HG02763 (cell line): Measurements from ENCODE around the gene HSFX2.
"Not testable (repeated sequence)": the region's sequence is repeated elsewhere in the genome, so short reads cannot be mapped to it uniquely, and the experiment has no call there.

ENCODE experiments used
- ATAC-seq: cut with Tn5 transposase; IDR thresholded peaks from one replicate; pipeline ENCODE4 v1.9.1; 2021; ENCODE audit warnings: mild to moderate bottlenecking, moderate library complexity; ENCODE audit not compliant: unreplicated experiment

HSFX2 gene

DNA sequence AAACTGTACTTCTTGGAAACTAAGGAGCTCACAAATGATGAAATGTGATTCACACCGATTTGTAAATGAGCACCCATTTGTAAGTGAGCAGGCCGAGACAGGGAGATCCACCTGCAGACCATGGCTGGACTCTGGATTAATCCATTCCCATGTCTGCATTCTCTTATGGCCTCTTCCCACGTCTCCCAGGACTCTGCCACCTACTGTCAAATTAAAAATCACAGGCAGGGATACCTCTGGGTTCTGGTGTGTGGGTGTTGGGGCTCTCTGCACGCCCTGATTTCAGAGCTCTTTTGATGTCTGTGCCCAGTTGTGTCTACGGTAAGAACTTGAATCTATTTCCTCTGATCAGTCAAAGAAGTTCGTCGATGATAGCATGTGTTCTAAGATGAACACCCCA is 4.1 kb downstream of the HSFX2 start:
- ATAC-seq = not testable (repeated sequence)

DNA sequence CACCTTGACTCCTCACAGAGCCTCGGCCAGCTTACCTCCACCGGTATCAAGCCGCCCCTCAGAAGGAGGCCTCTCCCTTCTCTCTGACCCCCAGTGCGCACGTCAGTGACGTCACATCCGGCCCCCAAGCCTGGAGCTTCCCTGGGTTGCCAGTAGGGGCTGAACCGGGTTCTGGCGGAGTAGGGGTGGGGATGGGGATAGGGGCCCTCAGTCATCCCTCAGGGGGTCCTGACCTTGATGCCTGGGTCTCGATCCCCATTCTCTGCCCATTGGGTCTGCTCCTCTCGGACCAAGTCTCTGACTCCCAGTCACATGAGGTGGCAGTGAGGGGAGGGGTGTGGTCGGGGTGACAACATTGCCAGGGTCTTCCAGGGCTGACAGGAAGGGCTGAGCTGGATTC is 7.8 kb downstream of the HSFX2 start, which contains the start of gene MAGEA9B:
MAGEA9B (minus strand) TSS at position 101 of the 400 bp plus-strand sequence. CDS start 4,280 bp downstream, outside the sequence.
- ATAC-seq = not testable (repeated sequence)

- not testable (repeated sequence) for ATAC-seq
Observed at GRCh38 chrX:149585631-149586030, 9.5 kb downstream of the HSFX2 start.

GRCh38 chrX:149573456-149573855 is 21.7 kb downstream of the HSFX2 start:
- ATAC-seq = peak; percentile 100

- no peak for ATAC-seq
Observed at GRCh38 chrX:149572743-149573142, 22.4 kb downstream of the HSFX2 start.

DNA sequence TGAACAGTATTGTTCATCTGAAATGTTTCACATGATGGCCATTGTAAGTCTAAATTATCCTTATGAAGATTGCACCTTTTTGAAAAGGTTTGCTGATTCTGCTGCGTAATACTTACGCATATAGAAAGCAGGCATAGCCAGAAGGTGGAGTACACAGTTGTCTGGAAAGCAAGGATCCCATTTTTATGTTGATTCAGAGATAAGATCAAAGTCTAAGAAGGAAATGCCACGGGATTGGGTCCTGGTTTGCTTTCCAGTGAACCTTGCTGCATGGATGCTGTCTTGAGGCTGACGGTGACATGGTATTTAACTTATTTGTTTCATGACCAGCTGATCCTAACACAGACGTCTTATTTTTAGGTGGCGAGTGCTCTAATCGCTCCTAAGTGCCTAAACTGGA is 23.3 kb downstream of the HSFX2 start:
- ATAC-seq = no peak

- ATAC-seq = no peak
Observed at GRCh38 chrX:149570668-149571067, 24.4 kb downstream of the HSFX2 start.

DNA sequence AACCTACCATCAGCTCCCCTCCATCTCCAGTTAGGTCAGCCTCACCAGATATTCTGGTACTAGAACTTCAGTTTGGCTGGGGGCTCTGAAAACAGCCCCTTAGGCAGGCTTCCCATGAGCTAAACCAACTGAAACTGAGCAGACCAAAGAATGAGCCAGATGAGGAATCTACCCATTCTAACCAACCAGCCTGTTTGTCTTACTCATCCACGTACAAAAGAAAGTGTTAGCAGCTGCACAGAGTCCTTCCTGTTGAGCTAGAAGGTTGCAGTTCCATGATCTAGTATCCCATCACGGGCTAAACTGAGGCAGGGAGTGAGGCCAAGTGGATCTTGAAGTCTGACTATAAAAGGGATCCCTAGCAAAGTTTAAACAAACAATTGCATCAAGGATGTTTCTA is 25.3 kb downstream of the HSFX2 start:
- ATAC-seq = no peak

DNA sequence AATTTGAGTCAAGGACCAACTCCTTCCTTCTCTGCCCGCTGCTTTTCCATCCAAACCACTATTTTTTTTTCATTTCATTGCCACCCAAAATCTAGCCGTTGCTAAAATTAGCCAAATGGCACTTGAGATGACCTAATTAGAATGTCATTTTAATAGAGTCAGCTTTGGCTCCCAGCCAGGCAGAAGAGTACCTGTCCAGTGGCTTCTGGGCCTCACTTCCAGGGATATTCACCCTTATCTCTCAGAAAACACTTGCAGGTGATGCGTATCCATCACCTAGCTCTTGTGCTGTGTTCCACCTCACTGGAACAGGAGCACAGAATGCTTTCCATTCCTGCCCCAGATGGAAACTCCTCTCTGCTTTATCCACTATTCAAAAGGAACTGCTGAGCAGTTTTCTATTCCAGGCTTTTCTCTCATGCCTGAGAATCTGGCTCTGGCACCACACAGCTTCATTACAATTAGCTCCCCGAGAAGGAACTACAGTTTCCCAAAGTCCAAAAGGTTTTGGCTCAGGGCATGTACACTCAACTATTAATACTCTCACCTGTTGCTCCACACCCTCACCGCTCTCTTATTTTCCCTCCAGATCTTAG is 26.3 kb downstream of the HSFX2 start:
- ATAC-seq = no peak

- no peak for ATAC-seq
Observed at GRCh38 chrX:149567621-149568417, 27.3 kb downstream of the HSFX2 start.

DNA sequence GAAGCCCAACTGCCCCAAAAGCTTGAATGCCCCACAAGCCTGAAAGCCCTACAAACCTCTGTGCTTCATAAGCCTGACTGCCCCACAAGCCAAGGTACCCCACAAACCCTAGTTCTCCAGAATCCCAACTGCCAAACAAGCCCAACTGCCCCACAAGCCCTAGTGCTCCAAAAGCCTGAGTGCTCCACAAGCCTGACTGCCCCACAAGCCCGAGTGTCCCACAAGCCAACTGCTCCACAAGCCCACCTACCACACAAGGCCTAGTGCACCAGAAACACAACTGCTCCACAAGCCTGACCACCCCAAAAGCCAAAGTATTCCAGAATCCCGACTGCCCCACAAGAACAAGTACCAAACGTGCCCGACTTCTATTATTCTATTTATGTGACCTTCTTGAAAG is 31.8 kb downstream of the HSFX2 start:
- ATAC-seq = no peak

GRCh38 chrX:149555251-149555650 is 39.9 kb downstream of the HSFX2 start:
- not testable (repeated sequence) for ATAC-seq

DNA sequence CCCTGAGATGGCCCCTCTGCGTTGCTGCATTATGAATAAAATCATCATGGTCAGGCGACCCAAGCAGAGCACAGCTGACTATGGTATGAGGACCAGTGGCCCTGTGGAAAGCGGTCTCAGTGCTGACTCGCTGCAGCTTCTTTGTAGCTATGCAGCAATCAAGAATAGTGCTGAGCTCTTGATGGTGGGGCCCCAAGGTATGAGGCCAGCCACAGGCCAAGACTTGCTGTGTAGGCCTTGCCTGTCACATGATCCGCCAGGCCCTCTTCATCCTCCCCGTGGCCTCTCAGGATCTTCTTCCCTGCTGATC is 43.2 kb downstream of the HSFX2 start:
- ATAC-seq = not testable (repeated sequence)

DNA sequence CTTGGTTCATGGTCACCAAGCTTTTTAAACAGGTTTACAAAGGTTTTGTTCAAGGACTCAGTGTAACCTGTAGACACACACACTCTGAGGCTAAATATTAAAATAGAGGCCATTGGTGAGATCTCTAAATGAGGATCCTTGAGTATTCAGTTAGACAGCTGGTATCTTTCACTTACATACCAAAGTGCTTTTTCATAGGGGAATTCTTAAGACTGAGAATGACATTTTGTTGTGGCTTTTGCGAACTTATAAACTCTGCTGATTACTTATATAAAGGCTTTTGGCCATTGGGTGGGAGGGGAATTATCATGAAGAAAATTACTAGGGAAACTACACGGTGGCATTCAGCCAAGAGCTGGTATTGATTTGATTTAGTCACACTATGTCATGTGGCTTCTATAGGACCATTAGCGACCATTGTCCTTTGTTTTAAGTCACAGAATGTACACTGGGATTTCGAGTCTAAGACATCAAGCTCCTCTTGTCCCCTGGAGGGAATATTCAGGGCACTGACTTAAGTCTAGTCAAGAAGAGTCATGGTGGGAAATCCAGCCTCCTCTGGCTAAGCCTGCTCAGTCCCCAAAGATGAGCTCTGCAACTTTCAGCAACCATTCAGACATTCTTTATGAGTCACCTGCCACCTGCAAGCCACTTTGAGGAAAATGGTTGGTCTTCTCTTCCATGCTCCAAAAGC is 43.7 kb downstream of the HSFX2 start:
- ATAC-seq = not testable (repeated sequence)

- ATAC-seq = not testable (repeated sequence)
Observed at GRCh38 chrX:149550454-149550853, 44.7 kb downstream of the HSFX2 start.

DNA sequence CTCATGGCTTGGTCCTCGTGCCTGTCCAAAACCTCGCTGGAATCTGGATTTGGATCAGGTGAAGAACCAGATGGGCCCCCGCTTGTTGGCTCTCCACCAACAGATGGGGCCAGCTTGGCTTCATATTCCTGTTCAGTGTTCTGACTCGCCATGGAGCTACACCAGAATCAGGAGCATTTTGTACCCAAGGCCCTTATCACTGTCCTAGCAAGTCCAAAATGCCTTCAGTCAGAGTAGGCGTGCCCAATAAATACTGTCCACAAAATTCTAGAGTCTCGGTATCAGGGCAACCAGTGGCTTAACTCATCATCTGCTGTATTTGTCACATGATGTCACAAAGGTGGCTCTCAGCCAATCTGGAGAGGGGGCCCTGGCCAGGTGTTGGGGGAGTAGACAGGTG is 45.4 kb downstream of the HSFX2 start, which contains the start of gene HSFX3:
HSFX3 (minus strand) TSS at position 224 of the 400 bp plus-strand sequence; CDS start at position 152, 72 bp downstream.
- not testable (repeated sequence) for ATAC-seq

- ATAC-seq = not testable (repeated sequence)
Observed at GRCh38 chrX:149547782-149548181, 47.3 kb downstream of the HSFX2 start.

GRCh38 chrX:149546962-149547361 is 48.2 kb downstream of the HSFX2 start:
- not testable (repeated sequence) for ATAC-seq

DNA sequence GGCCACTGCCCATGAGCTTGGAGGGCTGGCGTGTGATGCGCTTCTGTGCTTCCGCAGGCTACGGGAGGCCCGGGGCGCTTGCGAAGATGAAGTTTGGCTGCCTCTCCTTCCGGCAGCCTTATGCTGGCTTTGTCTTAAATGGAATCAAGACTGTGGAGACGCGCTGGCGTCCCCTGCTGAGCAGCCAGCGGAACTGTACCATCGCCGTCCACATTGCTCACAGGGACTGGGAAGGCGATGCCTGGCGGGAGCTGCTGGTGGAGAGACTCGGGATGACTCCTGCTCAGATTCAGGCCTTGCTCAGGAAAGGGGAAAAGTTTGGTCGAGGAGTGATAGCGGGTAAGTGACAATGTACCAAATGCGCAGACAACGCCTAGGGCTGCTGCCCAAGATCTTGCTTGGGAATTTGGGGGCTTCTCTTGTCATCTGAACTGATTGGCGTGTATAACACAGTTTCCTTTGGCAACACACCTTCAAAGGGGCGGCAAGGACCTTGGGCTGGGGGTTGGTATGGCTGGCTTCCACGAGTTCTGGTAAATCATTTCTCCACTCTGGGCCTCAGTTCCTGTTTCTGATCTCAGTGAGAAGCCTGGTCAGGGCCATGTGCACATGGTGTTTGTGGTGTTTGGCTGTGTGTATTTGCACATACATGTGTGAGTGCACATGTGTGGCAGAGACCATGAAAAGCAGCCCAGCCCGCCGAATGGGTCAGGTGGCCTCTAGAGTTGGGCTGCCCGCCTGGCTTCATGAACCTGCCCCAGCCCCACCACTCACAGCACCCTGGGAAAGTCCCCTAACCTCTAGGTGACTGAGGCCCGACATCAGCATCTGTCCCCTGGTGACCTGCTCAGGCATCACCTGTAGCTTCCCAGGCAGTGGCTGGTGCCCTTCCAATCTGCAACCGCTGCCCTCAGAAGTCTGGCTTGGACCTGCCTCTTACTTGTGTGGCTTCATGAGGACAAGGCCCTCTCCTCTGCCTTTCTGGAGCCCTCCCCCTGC is 49.3 kb downstream of the HSFX2 start:
- not testable (repeated sequence) for ATAC-seq
